Urinary bladder (tissue), 4 donors: Measurements from ENCODE around the gene NUP37. TPM values are rescaled to one million over a fixed set of nuclear protein-coding genes. Genes with fewer than 3 reads are reported as not detected.

Experiments
- DNase-seq: peaks from one replicate; pipeline ENCODE4 v3.0.0-alpha.2; 2015; ENCODE audit errors: extremely low spot score
- H3K27ac ChIP-seq: one replicate; pipeline ENCODE4 v1.5.1; 2013; ENCODE audit warnings: low read depth, mild to moderate bottlenecking, moderate library complexity
- H3K36me3 ChIP-seq: one replicate; pipeline ENCODE4 v1.6.1; 2013; ENCODE audit warnings: mild to moderate bottlenecking, moderate library complexity; ENCODE audit not compliant: insufficient read depth
- H3K4me1 ChIP-seq: one replicate; pipeline ENCODE4 v1.6.1; 2013; ENCODE audit warnings: mild to moderate bottlenecking, moderate library complexity; ENCODE audit not compliant: insufficient read depth
- H3K4me3 ChIP-seq: one replicate; pipeline ENCODE4 v1.5.1; 2013; ENCODE audit warnings: low read depth, low read length
- WGBS: extraction: QIAGEN DNeasy Blood & Tissue Kit; methylation state at CpG from one replicate; pipeline ENCODE4 v1.1.7; 2013; 5-methylcytosine and 5-hydroxymethylcytosine counted together
- polyA plus RNA-seq: library from polyadenylated mRNA; stranded (reverse); fragments of 200-250 nt; gene quantifications from one replicate; pipeline ENCODE4 v1.2.3, GENCODE V29; 2013
- total RNA-seq: library from RNA; depleted of rRNA; stranded (reverse); fragments of >200 nt; gene quantifications from one replicate; pipeline ENCODE4 v1.2.3, GENCODE V29; 2014
- donor health status: healthy with polysubstance abuse.
- donor health status: healthy.

NUP37 gene
- total and polyA plus RNA-seq, 2 donors = 22.8 to 34.9 TPM

GRCh38 chr12:102064476-102064875, 55.4 kb downstream of the NUP37 start:
- no peak for DNase-seq
- 92% methylated on average over 1 of the region's 1 CpG for WGBS
- Histone ChIP-seq H3K4me3 (no peak overlapping the region), H3K4me1 (no peaks in the 10 kb centered on the region), H3K27ac (no peak overlapping the region), H3K36me3 (no peaks in the 10 kb centered on the region)

- over 99% methylated on average over 3 of the region's 3 CpGs for WGBS
- no peak for DNase-seq
- Histone ChIP-seq H3K4me1 (no peaks in the 10 kb centered on the region), H3K4me3 (no peak overlapping the region), H3K36me3 (no peaks in the 10 kb centered on the region), H3K27ac (no peak overlapping the region)
Measured at GRCh38 chr12:102063069-102063468, 56.8 kb downstream of the NUP37 start.

- no peak overlapping the region for H3K4me3 ChIP-seq
- H3K4me1 ChIP-seq = no peaks in the 10 kb centered on the region
- 84% methylated on average over 11 of the region's 11 CpGs for WGBS
- no peaks in the 10 kb centered on the region for H3K36me3 ChIP-seq
- H3K27ac ChIP-seq = no peak overlapping the region
- no peak for DNase-seq
Measured at GRCh38 chr12:102062419-102062806, 57.5 kb downstream of the NUP37 start.

- Histone ChIP-seq H3K4me1 (no peaks in the 10 kb centered on the region), H3K27ac (peak within 1 kb of the TSS; percentile 68), H3K36me3 (peaks cover 2% of the 10 kb centered on the region), H3K4me3 (peak within 1 kb of the TSS; percentile 68)
- 2% methylated on average over 44 of the region's 44 CpGs for WGBS
- DNase-seq = peak; percentile 94
Measured at GRCh38 chr12:102061560-102062418, 58.1 kb downstream of the NUP37 start, which contains the start of gene WASHC3. Gene WASHC3, minus strand, starts transcription at chr12:102061991. Its CDS starts 29 bp downstream, at chr12:102061962.

GRCh38 chr12:102061096-102061559, 58.8 kb downstream of the NUP37 start:
- 26% methylated on average over 9 of the region's 9 CpGs for WGBS
- DNase-seq = no peak

GRCh38 chr12:102059343-102059742, 60.6 kb downstream of the NUP37 start:
- Histone ChIP-seq H3K4me3 (no peak overlapping the region), H3K27ac (peak overlapping the region; percentile 23), H3K36me3 (peaks cover 2% of the 10 kb centered on the region), H3K4me1 (no peaks in the 10 kb centered on the region)
- no peak for DNase-seq

More at GRCh38 chr12:102061096-102061559, 58.8 kb downstream of the NUP37 start:
- H3K4me3 ChIP-seq = peak overlapping the region; percentile 68
- H3K36me3 ChIP-seq = peaks cover 2% of the 10 kb centered on the region
- H3K4me1 ChIP-seq = no peaks in the 10 kb centered on the region
- H3K27ac ChIP-seq = peak overlapping the region; percentile 68

GRCh38 chr12:102054345-102054744, 65.6 kb downstream of the NUP37 start:
- no peak overlapping the region for H3K4me3 ChIP-seq
- no peak for DNase-seq
- peaks cover 2% of the 10 kb centered on the region for H3K36me3 ChIP-seq
- peaks cover 3% of the 10 kb centered on the region for H3K4me1 ChIP-seq
- no peak overlapping the region for H3K27ac ChIP-seq
- 95% methylated on average over 4 of the region's 4 CpGs for WGBS

GRCh38 chr12:102053062-102053349, 66.9 kb downstream of the NUP37 start:
- peaks cover 2% of the 10 kb centered on the region for H3K36me3 ChIP-seq
- no peak overlapping the region for H3K27ac ChIP-seq
- DNase-seq = no peak
- H3K4me1 ChIP-seq = peaks cover 3% of the 10 kb centered on the region
- no peak overlapping the region for H3K4me3 ChIP-seq

GRCh38 chr12:102052192-102053061, 67.5 kb downstream of the NUP37 start:
- no peak overlapping the region for H3K27ac ChIP-seq
- H3K4me3 ChIP-seq = no peak overlapping the region
- peaks cover 2% of the 10 kb centered on the region for H3K36me3 ChIP-seq

GRCh38 chr12:102051431-102051965, 68.4 kb downstream of the NUP37 start:
- 82% methylated on average over 1 of the region's 1 CpG for WGBS
- Histone ChIP-seq H3K36me3 (no peaks in the 10 kb centered on the region), H3K27ac (no peak overlapping the region), H3K4me3 (no peak overlapping the region), H3K4me1 (peaks cover 3% of the 10 kb centered on the region)
- no peak for DNase-seq

More at GRCh38 chr12:102052192-102053061, 67.5 kb downstream of the NUP37 start:
- 97% methylated on average over 4 of the region's 4 CpGs for WGBS
- no peak for DNase-seq
- peaks cover 3% of the 10 kb centered on the region for H3K4me1 ChIP-seq

- Histone ChIP-seq H3K36me3 (peaks cover 2% of the 10 kb centered on the region), H3K4me1 (peaks cover 3% of the 10 kb centered on the region), H3K4me3 (no peak overlapping the region), H3K27ac (no peak overlapping the region)
- 25% methylated on average over 1 of the region's 1 CpG for WGBS
- DNase-seq = no peak
Measured at GRCh38 chr12:102050660-102051430, 69.1 kb downstream of the NUP37 start.

- WGBS = 92% methylated on average over 1 of the region's 1 CpG
- Histone ChIP-seq H3K4me3 (no peak overlapping the region), H3K27ac (no peak overlapping the region), H3K36me3 (peaks cover 4% of the 10 kb centered on the region), H3K4me1 (no peaks in the 10 kb centered on the region)
- DNase-seq = no peak
Measured at GRCh38 chr12:102043928-102044327, 76.0 kb downstream of the NUP37 start.
